Activated T-helper 1 cell treated with Interleukin-2 at 50 U/mL for 16 hours (primary cell): Measurements from ENCODE around the gene TMEM80.
"Not testable (repeated sequence)": the region's sequence is repeated elsewhere in the genome, so short reads cannot be mapped to it uniquely, and the experiment has no call there.

Experiments used
- DNase-seq: peaks from one replicate; pipeline ENCODE4 v3.0.0-alpha.2; 2020; ENCODE audit warnings: low read depth

TMEM80 gene

DNA sequence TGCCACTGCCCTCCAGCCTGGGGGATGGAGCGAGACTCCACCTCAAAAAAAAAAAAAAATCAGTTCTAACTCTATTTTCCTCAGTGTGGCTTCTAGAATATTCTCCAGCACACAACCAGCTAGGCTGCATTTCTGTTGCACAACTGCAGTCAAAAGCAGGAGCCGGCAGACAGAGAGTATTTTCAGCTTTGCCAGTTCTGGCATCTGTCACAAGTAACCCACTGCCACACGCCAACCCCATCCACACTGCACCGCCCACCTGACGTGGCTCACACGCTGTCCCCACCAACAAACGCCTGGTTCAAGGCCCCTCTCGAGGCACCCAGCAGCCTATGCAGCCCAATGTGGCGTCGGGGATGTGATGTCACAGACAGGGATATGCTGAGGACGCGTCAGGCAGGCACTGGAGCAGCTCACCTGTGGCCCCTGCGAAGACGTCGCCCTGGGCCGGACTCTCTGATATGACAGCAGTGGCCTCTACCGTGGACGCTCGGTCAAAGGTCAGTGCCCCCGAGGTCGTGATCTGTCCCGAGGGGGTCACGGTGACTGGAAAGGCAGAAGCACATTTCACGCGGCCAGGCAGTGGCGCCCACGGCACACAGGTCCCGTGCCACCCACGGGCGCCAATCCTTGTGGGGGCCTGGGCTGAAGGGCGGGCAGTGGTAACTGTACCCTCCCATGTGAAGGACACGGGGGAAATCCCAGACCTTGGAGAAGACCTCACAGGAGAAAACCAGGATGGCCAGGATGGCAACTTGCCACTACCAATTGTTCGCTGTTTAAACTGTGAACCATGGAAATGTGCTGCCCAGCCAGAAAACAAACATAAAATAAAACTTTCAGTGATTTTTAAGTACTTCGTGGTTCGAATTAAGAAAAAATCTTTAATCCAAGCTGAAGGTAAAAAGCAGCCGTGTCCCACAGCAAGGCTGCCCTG, 16.1 kb upstream of the TMEM80 start:
- no peak for DNase-seq

DNA sequence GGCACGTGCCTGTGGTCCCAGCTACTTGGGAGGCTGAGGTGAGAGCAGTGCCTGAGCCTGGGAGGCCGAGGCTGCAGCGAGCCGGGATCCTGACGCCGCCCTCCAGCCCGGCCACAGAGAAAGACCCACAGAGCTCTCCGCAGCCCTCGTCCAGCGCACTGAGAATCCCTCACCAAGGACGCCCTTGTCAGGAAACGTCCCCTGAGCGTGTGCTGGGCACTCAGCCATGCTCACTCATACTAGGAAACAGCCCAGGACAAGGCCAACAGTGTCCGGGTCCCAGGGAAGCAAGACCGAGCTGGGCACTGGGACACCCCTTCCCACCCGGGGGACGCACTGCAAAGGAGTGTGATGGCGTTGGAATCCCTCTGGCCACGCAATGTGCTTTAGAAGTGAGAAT, 15.1 kb upstream of the TMEM80 start:
- no peak for DNase-seq

DNA sequence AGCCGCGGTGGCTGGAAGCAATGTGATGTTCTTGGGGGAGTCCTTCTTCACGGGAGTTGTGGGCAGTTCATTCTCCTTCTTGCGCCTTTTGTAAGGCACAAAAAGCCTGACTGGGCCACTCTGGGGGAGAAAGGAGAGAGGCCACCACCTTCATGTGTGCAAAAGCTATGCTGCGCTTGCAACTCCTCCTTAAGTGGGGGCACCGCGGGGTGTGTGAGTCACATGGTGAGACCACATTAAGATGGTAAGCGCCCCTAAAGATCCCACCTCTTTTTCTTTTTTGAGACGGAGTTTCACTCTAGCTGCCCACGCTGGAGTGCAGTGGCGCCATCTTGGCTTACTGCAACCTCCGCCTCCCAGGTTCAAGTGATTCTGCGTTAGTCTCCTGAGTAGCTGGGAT, 14.6 kb upstream of the TMEM80 start:
- no peak for DNase-seq

DNA sequence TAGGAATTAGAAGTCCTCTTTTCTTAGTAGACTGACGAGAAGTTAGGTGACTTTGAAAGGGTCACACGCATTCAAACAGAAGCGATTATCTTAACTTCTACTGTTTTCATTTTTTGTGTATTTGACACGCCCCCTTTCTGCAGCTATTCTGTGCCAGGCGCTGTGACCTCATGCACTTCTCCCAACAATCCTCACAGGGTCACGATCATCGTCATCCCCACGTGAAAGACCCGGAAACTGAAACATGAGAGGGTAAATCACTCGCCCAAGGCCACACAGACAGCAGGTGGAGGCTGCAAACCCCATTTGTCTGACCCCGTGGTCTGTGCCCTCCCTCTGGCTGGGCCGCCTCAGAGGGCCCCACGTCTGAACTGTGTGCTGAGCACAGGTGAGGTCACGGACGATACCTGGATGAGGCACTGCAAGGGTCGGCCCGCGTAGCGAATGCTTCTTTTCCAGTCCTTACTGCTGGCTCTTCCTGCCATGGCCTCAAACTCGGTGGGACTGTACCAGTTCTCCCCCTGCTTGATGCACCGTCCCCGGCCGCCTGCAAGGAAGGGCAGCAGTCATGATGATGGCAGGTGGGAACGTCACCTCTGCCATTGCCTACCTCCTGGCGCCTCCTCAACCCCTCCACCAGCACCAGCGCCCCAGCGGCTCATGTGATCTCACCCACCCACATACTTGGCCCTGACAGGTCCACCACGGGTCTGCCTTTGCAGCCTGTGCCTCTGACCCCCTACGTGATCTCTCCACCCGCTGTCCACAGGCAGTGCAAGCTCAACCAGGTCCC, 9.0 kb upstream of the TMEM80 start:
- DNase-seq = no peak

DNA sequence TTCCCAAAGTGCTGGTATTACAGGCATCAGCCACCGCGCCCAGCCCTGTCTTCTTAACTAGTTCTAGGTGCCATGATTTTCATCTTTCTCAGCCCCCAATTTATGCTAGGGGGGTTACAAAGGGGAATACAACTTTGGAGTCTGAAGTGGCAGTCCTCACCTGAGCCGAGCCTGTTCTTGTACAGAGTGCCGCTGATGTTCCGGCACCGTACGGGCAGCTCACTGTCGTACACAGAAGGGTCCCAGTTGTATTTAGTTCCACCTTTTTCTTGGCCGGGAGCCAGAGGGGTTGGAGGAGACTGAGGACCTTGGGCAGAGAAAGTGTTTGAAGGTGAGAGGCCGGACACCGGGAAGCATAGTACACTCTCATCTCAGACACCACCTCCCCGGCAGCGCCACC, 7.9 kb upstream of the TMEM80 start:
- no peak for DNase-seq

- DNase-seq = no peak
Measured at GRCh38 chr11:688681-689080, 6.9 kb upstream of the TMEM80 start.

GRCh38 chr11:689625-690024, 6.0 kb upstream of the TMEM80 start:
- DNase-seq = no peak

DNA sequence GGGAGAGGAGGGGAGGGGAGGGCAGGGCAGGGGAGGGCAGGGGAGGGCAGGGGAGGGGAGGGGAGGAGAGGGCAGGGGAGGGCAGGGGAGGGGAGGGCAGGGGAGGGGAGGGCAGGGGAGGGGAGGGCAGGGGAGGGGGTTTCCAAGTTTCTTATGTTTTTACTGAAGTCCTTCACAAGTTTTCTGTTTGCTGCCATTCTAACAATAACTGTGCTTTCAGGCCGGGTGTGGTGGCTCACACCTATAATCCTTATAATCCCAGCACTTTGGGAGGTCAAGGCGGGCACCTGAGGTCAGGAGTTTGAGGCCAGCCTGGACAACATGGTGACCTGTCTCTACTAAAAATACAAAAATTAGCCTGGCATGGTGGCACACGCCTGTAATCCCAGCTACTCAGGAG, 5.4 kb upstream of the TMEM80 start:
- not testable (repeated sequence) for DNase-seq

DNA sequence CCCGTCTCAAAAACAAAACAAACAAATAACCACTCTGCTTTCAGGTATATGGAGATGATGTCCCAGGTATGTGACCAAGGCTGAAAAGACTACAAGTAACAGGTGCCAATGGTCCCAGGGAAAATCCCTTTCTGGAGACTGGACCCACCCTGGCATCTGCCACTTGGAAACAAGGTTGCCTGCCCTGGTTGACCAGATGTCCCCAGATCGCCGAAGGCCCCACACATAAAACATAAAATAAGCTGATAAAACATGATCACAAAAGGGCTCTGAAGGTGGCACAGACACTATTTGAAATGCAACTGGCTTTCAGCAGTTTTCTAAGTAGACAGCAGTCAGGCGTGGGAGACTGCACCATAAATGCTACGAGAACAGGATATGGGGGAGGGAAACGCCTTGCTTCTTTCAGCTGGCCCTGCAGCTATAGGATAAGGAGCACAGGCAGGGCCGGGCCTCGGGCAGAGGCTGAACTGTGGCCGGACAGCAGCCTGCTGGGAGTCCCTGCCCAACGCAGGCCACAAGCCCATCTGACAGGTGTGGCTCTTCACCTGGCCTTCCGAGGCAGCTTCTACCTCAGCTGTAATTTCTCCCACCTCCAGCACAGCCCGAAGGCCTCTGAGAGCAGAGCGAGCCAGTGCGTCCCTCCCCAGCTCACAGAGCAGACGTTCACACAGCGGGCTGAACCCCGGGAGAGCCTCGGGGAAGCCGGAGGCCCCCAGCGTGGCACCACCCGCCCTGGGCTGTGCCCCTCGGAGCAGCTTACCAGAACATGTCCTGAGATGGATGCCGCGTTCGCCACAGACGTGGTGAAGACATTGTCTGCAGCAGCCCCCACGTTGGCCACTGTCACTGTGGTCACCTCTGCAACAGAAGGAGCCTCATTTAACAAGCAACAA, 4.6 kb upstream of the TMEM80 start:
- DNase-seq = no peak

- no peak for DNase-seq
Measured at GRCh38 chr11:691710-692590, 3.7 kb upstream of the TMEM80 start.

- no peak for DNase-seq
Measured at GRCh38 chr11:692824-693414, 2.7 kb upstream of the TMEM80 start.

DNA sequence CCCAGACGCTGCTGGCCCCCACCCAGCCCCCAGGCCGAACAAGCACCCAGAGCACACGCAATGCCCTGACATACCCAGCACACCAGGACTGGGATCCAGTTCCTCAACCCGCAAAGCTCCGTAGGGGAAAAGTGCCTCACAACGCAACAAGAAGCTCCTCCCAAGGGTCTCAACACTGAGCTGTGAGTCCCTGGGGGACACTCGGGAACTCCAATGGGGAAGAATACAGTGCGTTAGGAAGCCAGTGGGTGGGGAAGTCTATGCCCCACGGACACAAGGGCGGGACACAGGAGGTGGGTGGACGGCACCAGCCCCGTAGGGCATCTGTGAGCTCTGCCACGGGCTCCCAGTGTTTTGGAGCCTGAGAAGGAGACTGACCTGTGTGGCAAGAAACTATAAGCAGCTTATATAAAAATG, 2.2 kb upstream of the TMEM80 start:
- DNase-seq = no peak

- no peak for DNase-seq
Measured at GRCh38 chr11:693887-694562, 1.6 kb upstream of the TMEM80 start.

GRCh38 chr11:694563-695287, 891 bp upstream of the TMEM80 start, which contains the start of gene DEAF1:
Gene DEAF1 (minus strand): TSS chr11:695222. CDS start chr11:695047, 175 bp downstream.
- DNase-seq = peak; percentile 99

GRCh38 chr11:695288-695537, 403 bp upstream of the TMEM80 start:
- DNase-seq = no peak

DNA sequence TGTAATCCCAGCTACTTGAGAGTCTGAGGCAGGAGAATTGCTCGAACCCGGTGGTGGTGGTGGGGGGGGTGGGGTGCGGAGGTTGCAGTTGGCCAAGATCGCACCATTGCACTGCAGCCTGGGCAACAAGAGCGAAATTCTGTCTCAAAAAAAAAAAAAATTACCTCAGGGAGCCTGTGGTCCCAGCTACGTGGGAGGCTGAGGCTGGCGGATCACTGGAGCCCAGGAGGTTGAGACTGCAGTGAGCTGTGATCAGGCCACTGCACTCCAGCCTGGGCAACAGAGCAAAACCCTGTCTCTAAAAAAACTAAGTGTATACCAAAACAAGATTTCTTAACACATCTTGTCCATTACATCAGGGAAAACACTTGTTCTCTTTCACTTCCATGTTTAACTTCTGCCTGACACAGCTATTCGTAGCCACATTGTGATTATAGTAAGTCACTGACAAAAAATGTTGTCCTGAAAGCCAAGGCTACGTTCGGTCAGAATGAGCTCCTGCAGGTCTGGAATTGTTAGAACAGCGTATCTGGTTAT, 1.4 kb downstream of the TMEM80 start:
- DNase-seq = no peak

- no peak for DNase-seq
Measured at GRCh38 chr11:697811-698311, 2.2 kb downstream of the TMEM80 start.

GRCh38 chr11:698493-699115, 3.0 kb downstream of the TMEM80 start:
- DNase-seq = no peak

GRCh38 chr11:699116-699508, 3.5 kb downstream of the TMEM80 start:
- DNase-seq = no peak
